SK-N-SH (cell line): Measurements from ENCODE around the gene TTYH3. TPM values are rescaled to one million over a fixed set of nuclear protein-coding genes. Genes with fewer than 3 reads are reported as not detected.

ENCODE experiments used
- CTCF ChIA-PET: fragments of 300-600, 350-600 bp; formaldehyde crosslinking; extraction: SDS; loops from one replicate; lab custom pipeline; 2021; lab: Yijun Ruan, JAX
- POLR2A ChIA-PET: fragments of 350-600 bp; sonication (Branson Sonifier 250); formaldehyde crosslinking; extraction: SDS; loops from one replicate; lab custom pipeline; 2020; ENCODE audit warnings: antibody characterized with exemption, inconsistent platforms; lab: Yijun Ruan, JAX
- DNase-seq: peaks from one replicate; pipeline ENCODE4 v3.0.0; 2012
- H2AFZ ChIP-seq: fragments of 200-600 bp; sonication (generic); 2 replicates; pipeline ENCODE4 v1.8.1; 2016; ENCODE audit warnings: antibody characterized with exemption, mild to moderate bottlenecking, low read depth
- H3F3A ChIP-seq: fragments of 200-600 bp; sonication (generic); replicated peaks from 2 replicates; pipeline ENCODE3; 2016; ENCODE audit warnings: antibody characterized with exemption, mild to moderate bottlenecking; ENCODE audit not compliant: insufficient read depth
- H3K27ac ChIP-seq, 2 experiments: fragments of 200-500 bp in 1 of 2; fragments of 200-600 bp in 1 of 2; sonication (Bioruptor generic) in 1 of 2; sonication (generic), shearing (Covaris generic) in 1 of 2; 2 replicates each; pipeline versions ENCODE4 v1.5.1 to v1.6.1; 2014 to 2016; ENCODE audit warnings: low read depth in 2 of 2, inconsistent platforms in 1 of 2, low read length in 1 of 2, mild to moderate bottlenecking in 1 of 2, mixed read lengths in 1 of 2
- H3K27me3 ChIP-seq: fragments of 200-600 bp; sonication (generic), shearing (Covaris generic); 2 replicates; pipeline ENCODE4 v1.6.1; 2016; ENCODE audit warnings: mixed run types; ENCODE audit not compliant: insufficient read depth
- H3K36me3 ChIP-seq, 2 experiments: fragments of 200-500 bp in 1 of 2; fragments of 200-600 bp in 1 of 2; sonication (Bioruptor generic) in 1 of 2; sonication (generic) in 1 of 2; replicated peaks in 1 of 2; 2 replicates each; pipeline versions ENCODE3 to v1.5.1; 2014 to 2016; ENCODE audit warnings: low read length in 1 of 2, mild to moderate bottlenecking in 1 of 2; ENCODE audit not compliant: insufficient read depth in 2 of 2, control insufficient read depth in 1 of 2
- H3K4me1 ChIP-seq, 2 experiments: fragments of 200-500 bp in 1 of 2; fragments of 200-600 bp in 1 of 2; sonication (Bioruptor generic) in 1 of 2; sonication (generic), shearing (Covaris generic) in 1 of 2; 2 replicates each; pipeline versions ENCODE4 v1.5.1 to v1.6.1; 2014 to 2016; ENCODE audit warnings: low read depth in 1 of 2, low read length in 1 of 2, mixed run types in 1 of 2; ENCODE audit not compliant: insufficient read depth in 2 of 2, control insufficient read depth in 1 of 2
- H3K4me2 ChIP-seq: fragments of 200-600 bp; sonication (generic), shearing (Covaris generic); 2 replicates; pipeline ENCODE4 v1.6.1; 2017; ENCODE audit warnings: mixed run types
- H3K4me3 ChIP-seq, 2 experiments: fragments of 200-500 bp in 1 of 2; fragments of 200-600 bp in 1 of 2; sonication (Bioruptor generic) in 1 of 2; sonication (generic), shearing (Covaris generic) in 1 of 2; 2 replicates each; pipeline versions ENCODE4 v1.5.1 to v1.8.1; 2014 to 2016; ENCODE audit warnings: low read depth in 2 of 2, inconsistent platforms in 1 of 2, low read length in 1 of 2, mild to moderate bottlenecking in 1 of 2, mixed read lengths in 1 of 2, moderate library complexity in 1 of 2
- H3K79me2 ChIP-seq: fragments of 200-600 bp; sonication (generic); 2 replicates; pipeline ENCODE4 v1.8.1; 2017; ENCODE audit warnings: mild to moderate bottlenecking; ENCODE audit not compliant: insufficient read depth
- H3K9ac ChIP-seq: fragments of 200-600 bp; sonication (generic); 2 replicates; pipeline ENCODE4 v1.6.1; 2017; ENCODE audit warnings: mixed run types
- H3K9me2 ChIP-seq: fragments of 200-600 bp; sonication (generic); 2 replicates; pipeline ENCODE4 v1.6.1; 2017; ENCODE audit warnings: mixed run types
- H3K9me3 ChIP-seq: fragments of 200-600 bp; sonication (generic); 2 replicates; pipeline ENCODE4 v1.6.1; 2017; ENCODE audit warnings: mixed run types, mild to moderate bottlenecking, moderate library complexity
- H4K20me1 ChIP-seq: fragments of 200-600 bp; sonication (generic); 2 replicates; pipeline ENCODE4 v1.6.1; 2017; ENCODE audit warnings: mild to moderate bottlenecking, mixed run types; ENCODE audit not compliant: insufficient read depth
- EZH2phosphoT487 ChIP-seq: fragments of 200-600 bp; sonication (generic); IDR thresholded peaks from 2 replicates; pipeline ENCODE4 v1.6.1; 2017; ENCODE audit warnings: low read depth, mixed run types, mild to moderate bottlenecking, antibody characterized with exemption, moderate library complexity, borderline replicate concordance
- FOSL2 ChIP-seq: IDR thresholded peaks from 2 replicates; pipeline ENCODE4 v1.4.0; 2012; ENCODE audit warnings: low read depth, mild to moderate bottlenecking, moderate library complexity, borderline replicate concordance
- FOXJ3 ChIP-seq: sonication (generic); formaldehyde crosslinking; IDR thresholded peaks from 2 replicates; pipeline ENCODE4 v1.5.1; 2020; ENCODE audit warnings: mild to moderate bottlenecking, missing genetic modification reagents
- GABPA ChIP-seq: IDR thresholded peaks from 2 replicates; pipeline ENCODE4 v1.4.0; 2012; ENCODE audit warnings: low read depth, mild to moderate bottlenecking
- MXI1 ChIP-seq: IDR thresholded peaks from 2 replicates; pipeline ENCODE4 v1.6.1; 2012; ENCODE audit warnings: mild to moderate bottlenecking, low read depth, low read length, improper control_type of control experiment
- NFIC ChIP-seq: IDR thresholded peaks from 2 replicates; pipeline ENCODE4 v1.4.0; 2012; ENCODE audit warnings: borderline replicate concordance
- RAD21 ChIP-seq: IDR thresholded peaks from 2 replicates; pipeline ENCODE4 v1.6.1; 2012; ENCODE audit warnings: mild to moderate bottlenecking, low read length
- RFX5 ChIP-seq: IDR thresholded peaks from 2 replicates; pipeline ENCODE4 v1.6.1; 2012; ENCODE audit warnings: mild to moderate bottlenecking, improper control_type of control experiment, low read length
- TEAD4 ChIP-seq: IDR thresholded peaks from 2 replicates; pipeline ENCODE4 v1.4.0; 2012; ENCODE audit warnings: mild to moderate bottlenecking, borderline replicate concordance; ENCODE audit not compliant: insufficient read depth
- USF2 ChIP-seq: fragments of 150-350 bp; IDR thresholded peaks from 2 replicates; pipeline ENCODE4 v1.6.1; 2017; ENCODE audit warnings: antibody characterized with exemption, low read length, low read depth, borderline replicate concordance
- YY1 ChIP-seq: IDR thresholded peaks from 2 replicates; pipeline ENCODE4 v1.4.0; 2012; ENCODE audit warnings: low read depth, mild to moderate bottlenecking
- WGBS: methylation state at CpG from one replicate; pipeline ENCODE4 v1.1.6; 2017; ENCODE audit warnings: low lambda C conversion rate; 5-methylcytosine and 5-hydroxymethylcytosine counted together
- polyA plus RNA-seq, 3 experiments: library from polyadenylated mRNA; depleted of rRNA; stranded (reverse); fragments of >200 nt; gene quantifications; 2 replicates each; pipeline ENCODE4 v1.2.3, GENCODE V29; 2012
- TF ChIP-seq, protein P1 (sequence below): IDR thresholded peaks from 2 replicates; pipeline ENCODE4 v1.6.1; 2012; ENCODE audit warnings: mild to moderate bottlenecking, low read depth, low read length, moderate library complexity
- TF ChIP-seq, protein P2 (sequence below): IDR thresholded peaks from 2 replicates; pipeline ENCODE4; 2012

Gene TTYH3
- polyA plus RNA-seq, 1 of the 3 experiments (the other 2 are of a cell fraction), result 105 TPM

DNA sequence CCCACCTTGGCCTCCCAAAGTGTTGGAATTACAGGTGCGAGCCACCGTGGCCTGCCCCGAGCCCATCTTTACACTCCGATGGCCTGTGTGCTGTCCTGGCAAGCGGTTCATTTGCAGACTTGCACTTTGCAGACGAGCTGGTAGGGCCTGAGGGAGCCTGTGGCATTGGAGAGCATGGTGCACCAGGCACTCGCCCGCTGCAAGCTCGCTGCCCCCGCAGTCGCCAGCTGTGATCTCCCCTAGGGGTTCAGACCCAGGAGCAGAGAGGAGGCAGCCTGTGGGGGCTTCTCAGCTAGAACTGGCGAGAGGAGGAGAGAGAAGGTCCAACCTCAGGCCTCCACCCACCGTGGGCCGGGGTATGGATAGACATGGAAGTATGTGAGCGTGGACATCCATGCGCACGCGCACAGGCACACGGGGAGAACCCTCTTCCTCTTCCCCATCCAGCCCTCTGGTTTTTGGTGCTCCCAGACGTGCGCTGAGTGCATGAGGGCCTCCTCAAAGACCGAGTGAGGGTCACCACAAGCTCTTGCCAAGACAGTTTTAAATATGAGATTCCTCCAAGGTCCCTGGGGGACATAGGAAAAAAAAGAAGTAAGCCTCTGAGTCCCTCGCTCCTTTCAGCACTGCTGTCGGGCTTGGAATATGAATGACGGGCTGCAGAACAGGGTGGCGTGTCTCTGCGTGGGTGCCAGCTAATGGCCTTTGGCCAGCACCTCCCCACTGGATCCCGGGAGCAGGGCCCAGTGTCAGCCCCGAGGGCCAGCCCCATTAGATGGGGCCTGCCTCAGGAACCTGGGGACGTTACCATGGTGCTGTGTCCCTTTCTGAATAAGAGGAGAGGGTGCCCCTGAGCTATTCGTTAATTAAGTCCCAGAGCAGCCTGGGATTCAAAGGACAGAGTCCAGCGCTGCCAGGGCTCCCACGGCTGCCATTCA is 15.1 kb upstream of the TTYH3 start:
- H3K4me2 ChIP-seq, result no peak overlapping the region
- POLR2A ChIA-PET, result interaction anchor here (0.8 to 1.2 kb wide), 2 partner anchors 8 to 21 kb away, joined by 3 read pairs; no protein-coding TSS in a partner anchor
- WGBS, result 80% methylated on average over 27 of the region's 33 CpGs

GRCh38 chr7:2617325-2617905 is 14.4 kb upstream of the TTYH3 start:
- Histone ChIP-seq H3K4me3 (no peak overlapping the region), H3K9me3 (no peaks in the 10 kb centered on the region), H3K4me2 (no peak overlapping the region), H3F3A (peaks cover 10% of the 10 kb centered on the region), H3K9ac (no peak overlapping the region), H3K36me3 (no peaks in the 10 kb centered on the region), H4K20me1 (no peaks in the 10 kb centered on the region), H3K4me1 (peaks cover 0 to 54% of the 10 kb centered on the region in 2 experiments; a peak in 3 of 4 replicates), H3K9me2 (no peaks in the 10 kb centered on the region), H3K27me3 (no peaks in the 10 kb centered on the region), H2AFZ (no peak overlapping the region), H3K27ac (no peak overlapping the region), H3K79me2 (no peaks in the 10 kb centered on the region)
- no peak for DNase-seq
- ChIA-PET POLR2A (interaction anchor here (0.8 to 1.2 kb wide), 2 partner anchors 9 to 21 kb away, joined by 3 read pairs; no protein-coding TSS in a partner anchor), CTCF (interaction anchor here (0.9 to 2.1 kb wide), 9 partner anchors 8 to 166 kb away, joined by 3 to 10 read pairs (median 5); partner anchors contain the start of gene TTYH3)
- TF ChIP-seq EZH2phosphoT487 (no peak), MXI1 (no peak), RAD21 (no peak), FOXJ3 (CRISPR knock-in tag) (no peak), USF2 (no peak), TEAD4 (no peak), FOSL2 (no peak), RFX5 (no peak), NFIC (no peak), YY1 (no peak), GABPA (no peak)
- TF ChIP-seq, protein P1, sequence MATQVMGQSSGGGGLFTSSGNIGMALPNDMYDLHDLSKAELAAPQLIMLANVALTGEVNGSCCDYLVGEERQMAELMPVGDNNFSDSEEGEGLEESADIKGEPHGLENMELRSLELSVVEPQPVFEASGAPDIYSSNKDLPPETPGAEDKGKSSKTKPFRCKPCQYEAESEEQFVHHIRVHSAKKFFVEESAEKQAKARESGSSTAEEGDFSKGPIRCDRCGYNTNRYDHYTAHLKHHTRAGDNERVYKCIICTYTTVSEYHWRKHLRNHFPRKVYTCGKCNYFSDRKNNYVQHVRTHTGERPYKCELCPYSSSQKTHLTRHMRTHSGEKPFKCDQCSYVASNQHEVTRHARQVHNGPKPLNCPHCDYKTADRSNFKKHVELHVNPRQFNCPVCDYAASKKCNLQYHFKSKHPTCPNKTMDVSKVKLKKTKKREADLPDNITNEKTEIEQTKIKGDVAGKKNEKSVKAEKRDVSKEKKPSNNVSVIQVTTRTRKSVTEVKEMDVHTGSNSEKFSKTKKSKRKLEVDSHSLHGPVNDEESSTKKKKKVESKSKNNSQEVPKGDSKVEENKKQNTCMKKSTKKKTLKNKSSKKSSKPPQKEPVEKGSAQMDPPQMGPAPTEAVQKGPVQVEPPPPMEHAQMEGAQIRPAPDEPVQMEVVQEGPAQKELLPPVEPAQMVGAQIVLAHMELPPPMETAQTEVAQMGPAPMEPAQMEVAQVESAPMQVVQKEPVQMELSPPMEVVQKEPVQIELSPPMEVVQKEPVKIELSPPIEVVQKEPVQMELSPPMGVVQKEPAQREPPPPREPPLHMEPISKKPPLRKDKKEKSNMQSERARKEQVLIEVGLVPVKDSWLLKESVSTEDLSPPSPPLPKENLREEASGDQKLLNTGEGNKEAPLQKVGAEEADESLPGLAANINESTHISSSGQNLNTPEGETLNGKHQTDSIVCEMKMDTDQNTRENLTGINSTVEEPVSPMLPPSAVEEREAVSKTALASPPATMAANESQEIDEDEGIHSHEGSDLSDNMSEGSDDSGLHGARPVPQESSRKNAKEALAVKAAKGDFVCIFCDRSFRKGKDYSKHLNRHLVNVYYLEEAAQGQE, result no peak
- TF ChIP-seq, protein P2, sequence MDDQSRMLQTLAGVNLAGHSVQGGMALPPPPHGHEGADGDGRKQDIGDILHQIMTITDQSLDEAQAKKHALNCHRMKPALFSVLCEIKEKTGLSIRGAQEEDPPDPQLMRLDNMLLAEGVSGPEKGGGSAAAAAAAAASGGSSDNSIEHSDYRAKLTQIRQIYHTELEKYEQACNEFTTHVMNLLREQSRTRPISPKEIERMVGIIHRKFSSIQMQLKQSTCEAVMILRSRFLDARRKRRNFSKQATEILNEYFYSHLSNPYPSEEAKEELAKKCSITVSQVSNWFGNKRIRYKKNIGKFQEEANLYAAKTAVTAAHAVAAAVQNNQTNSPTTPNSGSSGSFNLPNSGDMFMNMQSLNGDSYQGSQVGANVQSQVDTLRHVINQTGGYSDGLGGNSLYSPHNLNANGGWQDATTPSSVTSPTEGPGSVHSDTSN, result no peak
- WGBS, result 91% methylated on average over 22 of the region's 22 CpGs

More for the DNA sequence above, 15.1 kb upstream of the TTYH3 start:
- peaks cover 0 to 52% of the 10 kb centered on the region in 2 experiments; a peak in 3 of 4 replicates for H3K4me1 ChIP-seq
- no peak overlapping the region for H2AFZ ChIP-seq
- DNase-seq, result no peak
- no peaks in the 10 kb centered on the region for H3K36me3 ChIP-seq
- CTCF ChIA-PET, result interaction anchor here (0.6 to 2.1 kb wide), 9 partner anchors 9 to 165 kb away, joined by 3 to 10 read pairs (median 5); partner anchors contain the start of gene TTYH3
- no peak overlapping the region for H3K27ac ChIP-seq
- peaks cover 10% of the 10 kb centered on the region for H3F3A ChIP-seq
- no peaks in the 10 kb centered on the region for H4K20me1 ChIP-seq
- H3K9me2 ChIP-seq, result no peaks in the 10 kb centered on the region
- no peaks in the 10 kb centered on the region for H3K27me3 ChIP-seq
- no peaks in the 10 kb centered on the region for H3K9me3 ChIP-seq
- no peak overlapping the region for H3K4me3 ChIP-seq
- H3K79me2 ChIP-seq, result no peaks in the 10 kb centered on the region
- TF ChIP-seq, protein P2, result no peak
- no peak for TF ChIP-seq TEAD4
- H3K9ac ChIP-seq, result no peak overlapping the region
